Measurements from ENCODE around the gene CDH4.

The CDH4 gene

DNA sequence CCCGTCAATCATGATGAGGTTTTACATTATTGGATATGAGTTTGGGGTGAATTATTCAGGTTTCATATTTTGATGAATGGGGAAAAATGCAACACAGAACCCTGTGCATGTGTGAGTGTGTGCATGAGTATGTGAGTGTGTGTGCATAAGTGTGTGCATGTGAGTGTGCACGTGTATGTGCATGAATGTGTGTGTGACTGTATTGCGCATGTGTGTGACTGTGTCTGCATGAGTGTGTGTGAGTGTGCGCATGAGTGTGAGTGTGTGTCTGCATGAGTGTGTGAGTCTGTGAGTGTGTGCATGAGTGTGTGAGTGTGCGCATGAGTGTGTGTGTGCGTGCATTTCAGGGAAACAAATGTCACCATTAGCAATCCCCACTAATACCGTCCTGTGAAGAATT lies 18.5 kb upstream of the CDH4 start:
- no peak overlapping the region for H3K4me3 ChIP-seq (ENCODE audit: low read depth, low read length)
- no peak for TF ChIP-seq CTCF (IDR thresholded peaks at IDR 0.05; ENCODE audit: low read depth, low read length)
- no peak for DNase-seq (ENCODE audit: low read depth, low spot score)
- in situ Hi-C loops (cut with HindIII; ENCODE audit: low sequenced_read_pairs) = no loop called here

DNA sequence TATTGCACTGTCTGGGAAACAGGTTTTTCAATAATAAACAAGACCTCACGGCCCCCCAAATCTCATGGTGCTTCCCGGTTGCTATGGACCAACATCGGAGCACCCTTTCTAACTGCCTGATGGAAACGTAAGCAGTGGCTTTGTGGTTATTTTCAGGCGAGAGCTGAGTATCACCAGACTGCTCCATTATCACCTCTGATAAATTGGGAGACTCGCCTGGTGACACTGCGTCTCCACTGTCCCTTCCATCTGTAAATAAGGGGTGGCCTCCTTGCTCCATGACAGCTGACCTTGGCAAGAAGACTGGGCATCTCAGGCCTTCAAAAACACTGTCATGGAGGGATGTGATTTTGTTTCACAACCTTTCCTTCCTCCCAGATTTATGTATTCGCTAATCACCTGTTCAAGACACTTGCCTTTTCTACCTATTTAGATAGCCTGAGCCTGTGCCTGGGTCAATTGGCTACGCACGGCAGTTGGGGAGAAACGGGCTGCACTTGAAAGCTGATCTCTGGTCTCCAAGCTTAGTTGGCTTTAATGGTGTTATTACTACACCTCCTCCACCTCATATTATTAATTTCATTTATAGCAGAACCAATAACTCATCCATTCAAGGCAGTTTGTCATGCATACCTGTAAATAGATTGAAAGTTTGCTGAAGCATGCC lies 17.7 kb upstream of the CDH4 start:
- in situ Hi-C loops (cut with HindIII; ENCODE audit: low sequenced_read_pairs) = no loop called here
- no peak for TF ChIP-seq CTCF (IDR thresholded peaks at IDR 0.05; ENCODE audit: low read depth, low read length)
- no peak overlapping the region for H3K4me3 ChIP-seq (ENCODE audit: low read depth, low read length)
- no peak for DNase-seq (ENCODE audit: low read depth, low spot score)

DNA sequence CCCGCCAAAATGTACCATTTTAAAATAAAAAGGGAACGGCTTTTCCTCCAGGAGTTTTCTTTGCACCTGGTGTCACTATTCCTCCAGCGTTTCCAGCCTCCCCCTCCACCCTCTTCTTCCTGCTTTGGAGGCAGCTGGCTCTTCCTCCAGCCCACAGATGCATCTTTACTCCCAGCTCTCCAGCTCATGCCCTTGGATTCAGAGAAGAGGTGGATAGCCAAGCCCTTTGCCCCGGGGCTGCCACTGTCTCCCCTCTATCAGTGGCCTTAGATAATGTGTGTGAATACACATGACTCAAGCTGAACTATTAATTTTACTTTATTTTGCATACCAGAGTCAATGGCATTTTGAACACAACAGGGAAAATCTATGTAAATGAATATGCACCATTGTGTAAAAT lies 15.3 kb upstream of the CDH4 start:
- no peak overlapping the region for H3K4me3 ChIP-seq (ENCODE audit: low read depth, low read length)
- no peak for TF ChIP-seq CTCF (IDR thresholded peaks at IDR 0.05; ENCODE audit: low read depth, low read length)
- in situ Hi-C loops (cut with HindIII; ENCODE audit: low sequenced_read_pairs) = no loop called here
- DNase-seq (ENCODE audit: low read depth, low spot score) = no peak

DNA sequence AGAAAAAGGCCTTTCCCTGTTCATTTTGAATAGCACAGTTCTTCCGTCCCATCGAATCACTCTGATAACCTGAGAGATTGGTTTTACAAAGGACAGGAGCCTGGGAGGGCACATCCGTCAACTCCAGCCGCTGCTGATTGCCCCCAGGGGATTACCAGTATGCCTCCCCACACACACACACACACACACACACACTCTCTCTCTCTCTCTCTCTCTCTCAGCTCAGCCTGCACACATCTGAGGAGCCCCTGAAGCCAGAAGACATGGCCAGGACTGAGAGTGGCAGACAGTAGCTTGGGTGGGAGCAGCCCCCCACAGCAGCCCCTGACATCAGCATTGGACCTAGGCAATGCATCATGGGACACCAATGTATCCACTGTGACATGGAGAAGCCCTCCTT lies 13.2 kb upstream of the CDH4 start:
- in situ Hi-C loops (cut with HindIII; ENCODE audit: low sequenced_read_pairs) = no loop called here
- H3K4me3 ChIP-seq (ENCODE audit: low read depth, low read length) = no peak overlapping the region
- TF ChIP-seq CTCF (IDR thresholded peaks at IDR 0.05; ENCODE audit: low read depth, low read length) = no peak

DNA sequence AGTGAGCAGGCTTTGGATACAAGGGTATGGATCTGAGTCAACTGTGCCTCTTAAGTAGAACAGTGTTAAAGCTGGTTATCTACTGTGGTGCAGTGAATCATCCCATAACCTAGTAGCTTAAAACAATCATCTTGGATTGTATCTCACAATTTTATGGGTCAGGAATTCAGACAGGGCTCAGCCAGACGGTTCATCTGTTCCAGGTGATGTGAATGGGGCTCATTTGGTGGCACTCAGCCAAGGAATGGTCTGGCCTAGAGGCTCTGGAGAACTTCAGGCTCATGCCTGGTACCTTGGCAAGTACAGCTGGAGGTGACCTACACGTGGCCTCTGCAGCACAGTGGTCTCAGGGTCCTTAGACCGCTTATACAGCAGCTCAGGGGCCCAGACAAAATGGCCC lies 11.2 kb upstream of the CDH4 start:
- DNase-seq (ENCODE audit: low read depth, low spot score) = no peak
- TF ChIP-seq CTCF (IDR thresholded peaks at IDR 0.05; ENCODE audit: low read depth, low read length) = no peak
- in situ Hi-C loops (cut with HindIII; ENCODE audit: low sequenced_read_pairs) = no loop called here
- no peak overlapping the region for H3K4me3 ChIP-seq (ENCODE audit: low read depth, low read length)

More for the DNA sequence above, 13.2 kb upstream of the CDH4 start:
- no peak for DNase-seq (ENCODE audit: low read depth, low spot score)

- no peak for DNase-seq (ENCODE audit: low read depth, low spot score)
- no peak for TF ChIP-seq CTCF (IDR thresholded peaks at IDR 0.05; ENCODE audit: low read depth, low read length)
- H3K4me3 ChIP-seq (ENCODE audit: low read depth, low read length) = no peak overlapping the region
- in situ Hi-C loops (cut with HindIII; ENCODE audit: low sequenced_read_pairs) = no loop called here
Measured at GRCh38 chr20:61244213-61244612, 7.8 kb upstream of the CDH4 start.

Measured in astrocyte of the spinal cord (primary cell).